Lower lobe of right lung (tissue), 2 donors: Measurements from ENCODE around the gene PSPN. TPM values are rescaled to one million over a fixed set of nuclear protein-coding genes. Genes with fewer than 3 reads are reported as not detected.
A peak's percentile ranks its signal among the peaks of the same experiment; 100 is the strongest.

Experiments used
- ATAC-seq, 2 donors: fragments of 200-7000 bp; cut with Tn5 transposase; one replicate each; pipeline ENCODE4 v1.9.1; 2020 to 2022; ENCODE audit warnings: mild to moderate bottlenecking in 2 of 2, moderate library complexity in 2 of 2
- DNase-seq: peaks from one replicate; pipeline ENCODE4 v3.0.0-alpha.2; 2020
- H3K27ac ChIP-seq: fragments of 200-600 bp; one replicate; pipeline ENCODE4 v1.8.0; 2022
- H3K27me3 ChIP-seq: fragments of 200-600 bp; one replicate; pipeline ENCODE4 v1.8.0; 2022; ENCODE audit warnings: low read depth
- H3K36me3 ChIP-seq: fragments of 200-600 bp; one replicate; pipeline ENCODE4 v1.8.0; 2022; ENCODE audit warnings: mild to moderate bottlenecking
- H3K4me1 ChIP-seq: fragments of 200-600 bp; one replicate; pipeline ENCODE4 v1.8.0; 2022
- H3K4me3 ChIP-seq: fragments of 200-600 bp; one replicate; pipeline ENCODE4 v1.8.0; 2022; ENCODE audit warnings: mild to moderate bottlenecking
- H3K9me3 ChIP-seq: fragments of 200-600 bp; one replicate; pipeline ENCODE4 v1.8.0; 2022
- CTCF ChIP-seq: fragments of 200-600 bp; IDR thresholded peaks from one replicate; pipeline ENCODE4 v1.8.0; 2022; ENCODE audit warnings: antibody characterized with exemption, mild to moderate bottlenecking
- intact Hi-C: fragments of 100-400 bp; cut with DNase I; formaldehyde crosslinking; loops from one replicate; pipeline ENCODE4 v1.11.0; 2022
- total RNA-seq: library from RNA; stranded (reverse); fragmentation: NEBNext Ultra II Directional; extraction: Animal tissue kit (Norgen Biotek cat#: 25700); gene quantifications from one replicate; pipeline ENCODE4 v1.2.1, GENCODE V29; 2021
- donor health status: DM: no; HTN: yes; CAD: no; lungs with severe emphysema.

The PSPN gene
- total RNA-seq, 1 donor from 2014 or later, result 2.2 TPM

DNA sequence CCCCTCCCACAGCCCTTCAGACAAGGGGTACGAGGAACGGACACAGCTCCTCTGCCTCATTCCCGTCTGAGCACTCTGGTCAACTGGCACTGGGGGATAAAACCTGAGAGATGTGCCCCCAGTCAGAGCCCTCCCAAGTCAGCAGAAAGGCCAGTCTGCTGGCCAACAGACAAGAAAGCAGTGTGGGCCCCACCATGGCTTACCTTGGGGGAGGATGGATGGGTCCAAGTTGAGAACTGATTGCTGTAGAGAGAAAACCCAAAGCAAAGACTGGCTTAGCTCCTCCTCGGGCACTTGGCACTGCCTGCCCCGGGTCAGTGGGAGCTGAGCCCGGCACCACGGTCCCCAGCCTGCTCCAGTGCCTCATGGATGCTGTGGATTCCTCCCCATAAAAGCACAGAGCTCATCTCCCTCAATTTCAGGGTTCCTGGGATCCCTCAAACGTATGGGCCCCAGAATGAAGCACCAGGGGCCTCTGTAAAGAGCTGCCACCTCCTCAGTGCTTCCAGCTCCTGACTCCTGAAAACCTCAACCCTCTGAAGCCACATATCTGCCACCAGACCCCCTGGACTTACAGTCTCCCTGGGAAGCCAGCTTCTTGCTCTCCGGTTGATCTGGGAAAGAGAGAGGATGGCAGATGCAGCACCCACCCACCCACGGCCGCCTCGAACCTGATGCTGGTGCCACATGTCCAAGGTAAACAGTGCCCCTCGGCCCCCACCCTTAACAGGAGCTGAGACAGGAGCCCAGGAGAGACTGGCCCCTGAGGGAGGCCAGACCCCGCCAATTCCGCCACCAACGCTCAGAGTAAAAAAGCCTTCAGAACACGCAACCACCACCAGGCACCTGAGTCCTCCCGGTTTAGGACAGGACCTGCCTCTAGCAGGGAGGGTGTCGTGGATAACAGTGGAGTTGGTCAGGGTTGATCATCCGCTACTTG is 45.6 kb upstream of the PSPN start:
- no peaks in the 10 kb centered on the region for H3K27me3 ChIP-seq
- H3K4me3 ChIP-seq, result no peak overlapping the region
- H3K27ac ChIP-seq, result no peak overlapping the region
- TF ChIP-seq CTCF, result no peak
- intact Hi-C loops, result no loop called here
- H3K4me1 ChIP-seq, result peaks cover 20% of the 10 kb centered on the region
- H3K9me3 ChIP-seq, result no peaks in the 10 kb centered on the region
- peaks cover 58% of the 10 kb centered on the region for H3K36me3 ChIP-seq
- ATAC-seq (no peak), DNase-seq (no peak)

- intact Hi-C loops, result no loop called here
- H3K36me3 ChIP-seq, result peaks cover 86% of the 10 kb centered on the region
- no peaks in the 10 kb centered on the region for H3K27me3 ChIP-seq
- H3K27ac ChIP-seq, result no peak overlapping the region
- H3K4me1 ChIP-seq, result peaks cover 17% of the 10 kb centered on the region
- DNase-seq, result no peak
- H3K9me3 ChIP-seq, result no peaks in the 10 kb centered on the region
- H3K4me3 ChIP-seq, result no peak overlapping the region
- no peak for TF ChIP-seq CTCF
- no peak for ATAC-seq
These were observed 42.8 kb upstream of the PSPN start for GRCh38 chr19:6418562-6418932.

GRCh38 chr19:6417713-6418561 is 42.2 kb upstream of the PSPN start:
- ATAC-seq (peak; percentile 37 to 48), DNase-seq (no peak)
- H3K4me3 ChIP-seq, result no peak overlapping the region
- peaks cover 92% of the 10 kb centered on the region for H3K36me3 ChIP-seq
- no peaks in the 10 kb centered on the region for H3K27me3 ChIP-seq
- no peak overlapping the region for H3K27ac ChIP-seq
- H3K4me1 ChIP-seq, result peaks cover 11% of the 10 kb centered on the region
- no peaks in the 10 kb centered on the region for H3K9me3 ChIP-seq
- intact Hi-C loops, result no loop called here
- TF ChIP-seq CTCF, result peak; percentile 21

DNA sequence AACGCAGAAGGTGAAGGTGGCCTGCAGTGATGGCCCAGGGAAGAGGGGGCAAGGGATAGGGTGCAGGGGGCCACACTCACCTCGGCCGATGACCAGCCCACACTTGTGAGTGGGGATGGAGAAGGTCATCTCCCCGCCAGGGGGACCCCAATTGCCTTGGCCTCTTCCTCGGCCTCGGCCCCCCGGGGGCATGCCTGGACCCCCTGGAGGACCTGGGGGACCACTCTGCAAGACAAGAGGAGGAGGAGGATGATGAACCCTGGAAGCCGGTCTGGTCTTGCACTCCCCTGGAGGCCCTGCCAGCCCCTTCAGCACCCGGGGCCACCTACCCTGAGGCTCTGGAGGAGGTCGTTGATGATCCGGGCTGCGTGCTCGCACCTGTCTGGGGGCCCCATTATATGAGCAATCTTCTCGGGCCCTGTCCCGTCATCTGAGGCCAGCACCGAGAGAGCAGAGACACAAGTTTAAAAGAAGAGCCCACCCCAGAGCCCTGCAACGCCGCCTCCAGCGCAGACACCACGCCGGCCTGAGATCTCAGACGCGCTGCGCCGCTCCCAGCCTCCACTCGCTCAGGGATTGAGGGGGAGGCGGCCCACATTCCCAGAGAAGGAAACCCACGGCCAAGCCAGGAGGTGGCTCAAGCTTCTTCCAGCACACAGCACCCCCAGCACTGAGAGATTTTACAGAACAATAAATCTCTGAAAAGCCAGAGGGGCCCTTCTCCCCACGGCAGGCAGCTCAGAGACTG is 41.1 kb upstream of the PSPN start:
- DNase-seq (no peak), ATAC-seq (no peak)
- Histone ChIP-seq H3K4me3 (no peak overlapping the region), H3K27me3 (no peaks in the 10 kb centered on the region), H3K36me3 (peaks cover 88% of the 10 kb centered on the region), H3K9me3 (no peaks in the 10 kb centered on the region), H3K27ac (no peak overlapping the region), H3K4me1 (no peaks in the 10 kb centered on the region)
- no peak for TF ChIP-seq CTCF
- intact Hi-C loops, result no loop called here

GRCh38 chr19:6415591-6416190 is 40.0 kb upstream of the PSPN start:
- Histone ChIP-seq H3K27me3 (no peaks in the 10 kb centered on the region), H3K36me3 (peaks cover 77% of the 10 kb centered on the region), H3K4me1 (no peaks in the 10 kb centered on the region), H3K9me3 (no peaks in the 10 kb centered on the region), H3K27ac (no peak overlapping the region), H3K4me3 (no peak overlapping the region)
- ATAC-seq (no peak), DNase-seq (no peak)
- TF ChIP-seq CTCF, result no peak
- intact Hi-C loops, result no loop called here
